Effector memory CD4-positive, alpha-beta T cell (primary cell): ENCODE results near the gene THRA.

Experiments used
- DNase-seq, 3 donors: peaks; one replicate each; pipeline ENCODE4 v3.0.0-alpha.2; 2020
- H3K27ac ChIP-seq: 2 replicates; pipeline ENCODE4 v1.7.0; 2013; ENCODE audit warnings: mild to moderate bottlenecking, low read length, moderate library complexity; ENCODE audit not compliant: insufficient read depth, poor library complexity, severe bottlenecking
- H3K27me3 ChIP-seq: replicated peaks from 2 replicates; pipeline ENCODE4 v1.7.0; 2013; ENCODE audit warnings: mild to moderate bottlenecking, low read length; ENCODE audit not compliant: insufficient read depth, control insufficient read depth, poor library complexity, severe bottlenecking
- H3K36me3 ChIP-seq: 2 replicates; pipeline ENCODE4 v1.7.0; 2013; ENCODE audit warnings: mild to moderate bottlenecking, low read length, moderate library complexity; ENCODE audit not compliant: control insufficient read depth, insufficient read depth
- H3K4me1 ChIP-seq: 2 replicates; pipeline ENCODE4 v1.7.0; 2013; ENCODE audit warnings: low read length, mild to moderate bottlenecking; ENCODE audit not compliant: control insufficient read depth, insufficient read depth, poor library complexity, severe bottlenecking
- H3K4me3 ChIP-seq: 2 replicates; pipeline ENCODE4 v1.7.0; 2013; ENCODE audit warnings: low read length, low read depth, mild to moderate bottlenecking; ENCODE audit not compliant: insufficient read depth, poor library complexity, severe bottlenecking
- H3K9me3 ChIP-seq: 2 replicates; pipeline ENCODE4 v1.7.0; 2013; ENCODE audit warnings: mild to moderate bottlenecking, low read length, moderate library complexity; ENCODE audit not compliant: control insufficient read depth

The THRA gene

DNA sequence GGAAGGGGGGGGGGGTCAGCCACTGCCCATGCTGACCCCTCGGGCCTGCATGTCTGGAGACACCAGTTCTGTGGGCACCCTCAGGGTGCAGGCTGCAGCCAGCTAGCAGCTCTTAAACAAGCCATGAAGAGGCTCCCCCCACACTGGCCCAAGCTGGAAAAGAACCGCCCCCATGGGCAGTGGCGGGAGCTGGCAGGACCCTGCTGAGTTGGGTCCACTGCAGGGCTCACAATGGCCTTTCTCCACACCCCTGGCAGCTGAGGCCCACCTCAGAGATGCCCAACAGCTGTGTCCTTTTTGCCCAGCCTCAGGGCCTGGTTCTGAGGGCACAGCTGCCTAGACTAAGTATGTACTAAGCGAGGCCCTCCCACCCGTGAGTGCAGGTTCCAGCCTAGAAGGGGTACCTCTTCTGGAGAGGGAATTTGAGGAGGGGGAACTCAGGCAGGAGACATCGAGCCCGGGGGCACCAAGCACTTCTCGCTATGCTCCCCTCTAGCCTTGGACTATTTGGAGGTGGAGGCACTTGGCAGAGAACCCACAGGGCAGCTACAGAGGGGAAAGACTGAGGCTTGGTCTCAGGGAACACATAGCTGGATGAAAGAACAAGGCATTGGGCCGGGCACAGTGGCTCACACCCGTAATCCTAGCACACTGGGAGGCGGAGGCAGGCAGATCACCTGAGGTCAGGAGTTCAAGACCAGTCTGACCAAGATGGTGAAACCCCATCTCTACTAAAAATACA is 3.2 kb downstream of the THRA start:
- H3K9me3 ChIP-seq: no peaks in the 10 kb centered on the region
- no peaks in the 10 kb centered on the region for H3K36me3 ChIP-seq
- H3K4me3 ChIP-seq: no peak overlapping the region
- DNase-seq: no peak
- no peaks in the 10 kb centered on the region for H3K27me3 ChIP-seq
- no peak overlapping the region for H3K27ac ChIP-seq
- peaks cover 73% of the 10 kb centered on the region for H3K4me1 ChIP-seq

DNA sequence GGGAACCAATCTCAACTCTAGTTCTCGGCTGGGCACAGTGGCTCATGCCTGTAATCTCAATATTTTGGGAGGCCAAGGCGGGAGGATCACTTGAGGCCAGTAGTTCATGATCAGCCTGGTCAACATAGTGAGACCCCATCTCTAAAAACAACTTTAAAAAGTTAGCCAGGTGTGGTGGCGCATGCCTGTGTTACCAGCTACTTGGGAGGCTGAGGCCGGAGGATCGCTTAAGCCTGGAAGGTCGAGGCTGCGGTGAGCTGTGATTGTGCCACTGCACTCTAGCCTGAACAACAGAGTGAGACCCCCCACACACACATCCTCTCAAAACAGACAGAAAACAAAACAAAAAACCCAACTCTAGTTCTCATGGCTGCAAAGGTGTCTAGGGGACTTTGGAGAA is 4.9 kb downstream of the THRA start:
- no peak for DNase-seq
- Histone ChIP-seq H3K36me3 (no peaks in the 10 kb centered on the region), H3K4me3 (no peak overlapping the region), H3K27me3 (no peaks in the 10 kb centered on the region), H3K27ac (peak overlapping the region; percentile 37), H3K9me3 (no peaks in the 10 kb centered on the region), H3K4me1 (peaks cover 78% of the 10 kb centered on the region)

DNA sequence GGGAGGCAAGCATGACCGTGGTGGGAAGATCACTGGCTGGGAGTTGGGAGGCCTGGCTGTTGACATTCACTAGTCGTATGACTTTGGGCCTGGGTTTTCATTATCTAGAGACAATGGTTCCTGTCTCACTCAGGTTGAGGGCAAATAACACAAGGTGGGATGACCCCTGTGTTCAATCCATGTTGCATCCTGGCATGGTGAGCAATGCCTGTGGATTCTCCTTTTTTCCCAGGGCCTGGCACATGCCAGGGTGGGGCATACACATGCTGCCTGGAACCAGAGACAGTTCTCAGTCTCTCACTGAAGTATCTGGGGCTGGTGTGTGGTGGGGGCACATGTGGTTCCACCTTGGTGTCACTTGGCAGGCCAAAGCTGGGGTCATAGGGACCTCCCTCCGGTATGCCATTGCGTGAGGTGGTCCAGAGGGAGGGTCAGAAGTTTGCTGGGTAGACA is 5.4 kb downstream of the THRA start:
- peaks cover 78% of the 10 kb centered on the region for H3K4me1 ChIP-seq
- no peaks in the 10 kb centered on the region for H3K9me3 ChIP-seq
- H3K27ac ChIP-seq: peak overlapping the region; percentile 61
- no peaks in the 10 kb centered on the region for H3K27me3 ChIP-seq
- no peak for DNase-seq
- no peaks in the 10 kb centered on the region for H3K36me3 ChIP-seq
- H3K4me3 ChIP-seq: peak overlapping the region; percentile 57

GRCh38 chr17:40068584-40068916 is 5.8 kb downstream of the THRA start:
- H3K4me1 ChIP-seq: peaks cover 77% of the 10 kb centered on the region

DNA sequence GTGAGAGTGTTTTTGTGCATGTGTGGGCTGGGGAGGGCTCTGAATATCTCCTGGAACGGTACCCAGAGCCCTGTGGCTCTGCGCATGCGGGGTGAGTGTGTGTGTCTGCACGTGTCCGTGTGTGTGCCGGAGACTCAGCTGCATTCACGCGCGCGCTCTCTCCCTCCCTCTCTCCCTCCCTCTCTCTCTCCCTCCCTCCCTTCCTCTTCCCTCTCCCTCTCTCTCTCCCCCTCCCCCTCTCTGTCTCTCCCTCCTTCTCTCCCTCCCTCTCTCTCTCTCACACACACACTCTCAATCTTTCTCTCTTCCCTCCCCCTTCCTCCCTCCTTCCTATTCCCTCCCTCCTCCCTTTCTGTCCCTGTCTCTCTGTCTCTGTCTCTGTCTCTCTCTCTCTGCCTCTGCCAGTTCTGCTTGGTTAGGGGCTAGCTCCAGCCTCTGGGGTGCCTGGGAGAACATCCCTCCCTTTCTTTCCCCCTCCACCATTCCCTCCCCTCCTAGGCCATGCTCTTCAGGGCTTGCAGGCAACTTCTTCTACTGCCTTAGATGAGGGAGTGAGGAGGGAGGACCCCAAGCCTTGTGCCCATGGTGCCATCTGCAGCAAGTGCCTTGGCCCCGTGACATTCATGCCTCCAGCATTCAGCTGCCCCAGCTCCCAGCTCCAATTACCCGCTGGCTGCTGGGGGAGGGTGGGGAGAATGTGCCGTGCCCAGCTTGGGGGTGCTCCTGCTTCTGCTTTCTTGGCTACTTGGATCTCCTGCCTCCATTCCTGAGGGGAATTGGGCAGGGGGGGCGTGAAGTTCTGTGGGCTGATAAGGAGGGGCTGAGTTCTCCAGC is 6.4 kb downstream of the THRA start:
- no peaks in the 10 kb centered on the region for H3K9me3 ChIP-seq
- peak; percentile 49 to 61 (median 49) for DNase-seq
- H3K27me3 ChIP-seq: no peaks in the 10 kb centered on the region
- peak overlapping the region; percentile 57 for H3K4me3 ChIP-seq
- H3K4me1 ChIP-seq: peaks cover 71% of the 10 kb centered on the region
- H3K36me3 ChIP-seq: peaks cover under 1% of the 10 kb centered on the region
- H3K27ac ChIP-seq: peak overlapping the region; percentile 61

More at GRCh38 chr17:40068584-40068916, 5.8 kb downstream of the THRA start:
- Histone ChIP-seq H3K27ac (peak overlapping the region; percentile 61), H3K27me3 (no peaks in the 10 kb centered on the region), H3K36me3 (no peaks in the 10 kb centered on the region), H3K4me3 (peak overlapping the region; percentile 57), H3K9me3 (no peaks in the 10 kb centered on the region)
- DNase-seq: no peak

GRCh38 chr17:40069751-40070708 is 7.3 kb downstream of the THRA start:
- H3K9me3 ChIP-seq: no peaks in the 10 kb centered on the region
- peak overlapping the region; percentile 61 for H3K27ac ChIP-seq
- peak overlapping the region; percentile 57 for H3K4me3 ChIP-seq
- peaks cover 8% of the 10 kb centered on the region for H3K36me3 ChIP-seq
- DNase-seq: peak in 2 of 3 donors; percentile 28 to 43
- H3K27me3 ChIP-seq: no peaks in the 10 kb centered on the region
- peaks cover 64% of the 10 kb centered on the region for H3K4me1 ChIP-seq

DNA sequence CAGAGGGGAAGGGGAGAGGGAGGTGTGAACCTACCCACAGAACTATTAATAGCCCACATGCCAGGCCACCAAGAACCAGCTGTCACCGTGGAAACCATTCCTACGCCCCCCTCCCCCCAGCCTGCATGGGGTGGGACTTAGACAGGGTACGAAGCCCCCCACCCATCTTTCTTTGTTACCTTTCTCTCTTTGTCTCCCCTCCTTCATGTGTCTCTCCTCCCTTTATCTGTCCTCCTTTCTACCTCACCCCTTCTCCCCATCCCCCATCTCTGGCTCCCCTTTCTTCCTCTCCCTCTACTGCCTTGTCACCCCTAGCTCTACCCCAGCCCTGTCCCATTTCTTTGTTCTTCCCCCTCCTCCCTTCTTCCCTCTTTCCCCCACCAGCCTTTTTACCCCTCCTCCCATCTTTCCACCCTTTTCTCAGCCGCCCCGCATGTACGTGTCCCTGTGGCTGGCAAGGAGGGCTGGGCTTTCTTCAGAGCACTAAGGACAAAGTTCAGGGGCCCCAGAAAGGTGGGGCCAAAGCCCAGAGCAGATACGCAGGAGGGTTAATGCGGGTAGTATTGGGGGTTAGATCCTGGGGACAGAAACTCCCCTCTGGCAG is 8.0 kb downstream of the THRA start:
- peaks cover 64% of the 10 kb centered on the region for H3K4me1 ChIP-seq
- H3K27me3 ChIP-seq: no peaks in the 10 kb centered on the region
- H3K9me3 ChIP-seq: no peaks in the 10 kb centered on the region
- no peak for DNase-seq
- no peak overlapping the region for H3K4me3 ChIP-seq
- peaks cover 10% of the 10 kb centered on the region for H3K36me3 ChIP-seq
- peak overlapping the region; percentile 61 for H3K27ac ChIP-seq

- H3K4me3 ChIP-seq: no peak overlapping the region
- no peaks in the 10 kb centered on the region for H3K27me3 ChIP-seq
- no peak for DNase-seq
- peaks cover 15% of the 10 kb centered on the region for H3K36me3 ChIP-seq
- no peaks in the 10 kb centered on the region for H3K9me3 ChIP-seq
- peaks cover 63% of the 10 kb centered on the region for H3K4me1 ChIP-seq
- H3K27ac ChIP-seq: peak overlapping the region; percentile 49
Observed at GRCh38 chr17:40071313-40072039, 8.7 kb downstream of the THRA start.
